Psoas muscle (tissue), 8 donors: ENCODE measurements around the gene METTL25B. TPM values are rescaled to one million over a fixed set of nuclear protein-coding genes. Genes with fewer than 3 reads are reported as not detected.
A peak's percentile ranks its signal among the peaks of the same experiment; 100 is the strongest.

Experiments
- ATAC-seq, 4 donors: fragments of 200-7000 bp; cut with Tn5 transposase; one replicate each; pipeline ENCODE4 v1.9.1; 2020; ENCODE audit warnings: moderate library complexity in 3 of 4, mild to moderate bottlenecking in 2 of 4
- DNase-seq, 2 donors: peaks; one replicate each; pipeline ENCODE4 v3.0.0-alpha.2; 2020
- H3K27ac ChIP-seq: fragments of 200-600 bp; one replicate; pipeline ENCODE4 v1.8.0; 2022
- H3K27me3 ChIP-seq, 3 donors: fragments of 200-600 bp in 1 of 3; one replicate each; pipeline versions ENCODE4 v1.6.1 to v1.8.0; 2013 to 2022; ENCODE audit warnings: low read length in 2 of 3, mild to moderate bottlenecking in 2 of 3, moderate library complexity in 1 of 3; ENCODE audit not compliant: insufficient read depth in 3 of 3
- H3K36me3 ChIP-seq, 2 donors: fragments of 200-600 bp in 1 of 2; one replicate each; pipeline versions ENCODE4 v1.6.1 to v1.8.0; 2013 to 2022; ENCODE audit warnings: low read depth in 1 of 2, mild to moderate bottlenecking in 1 of 2, moderate library complexity in 1 of 2; ENCODE audit not compliant: insufficient read depth in 1 of 2
- H3K4me1 ChIP-seq: fragments of 200-600 bp; one replicate; pipeline ENCODE4 v1.8.0; 2022
- H3K4me3 ChIP-seq: fragments of 200-600 bp; one replicate; pipeline ENCODE4 v1.8.0; 2022; ENCODE audit warnings: mild to moderate bottlenecking
- H3K9me3 ChIP-seq: fragments of 200-600 bp; one replicate; pipeline ENCODE4 v1.8.0; 2022
- WGBS, 3 donors: extraction: QIAGEN DNeasy Blood & Tissue Kit; methylation state at CpG; one replicate each; pipeline versions ENCODE4 v1.1.6 to v1.1.7; 2013; 5-methylcytosine and 5-hydroxymethylcytosine counted together
- intact Hi-C, 2 donors: fragments of 100-400 bp; cut with DNase I; formaldehyde crosslinking; loops; one replicate each; pipeline versions ENCODE4 v1.11.0 to v1.14.2; 2022
- polyA plus RNA-seq, 3 donors: library from polyadenylated mRNA; stranded (reverse); fragments of 200-250 nt; gene quantifications; one replicate each; pipeline ENCODE4 v1.2.3, GENCODE V29; 2013
- total RNA-seq, 4 donors: library from RNA; stranded (reverse); fragmentation: NEBNext Ultra II Directional in 2 of 4; extraction: Animal tissue kit (Norgen Biotek cat#: 25700) in 2 of 4; gene quantifications; one replicate each; pipeline versions ENCODE4 v1.2.1 to v1.2.4, GENCODE V29; 2021 to 2023
- TF ChIP-seq, protein P1 (sequence below): fragments of 200-600 bp; IDR thresholded peaks from one replicate; pipeline ENCODE4 v1.8.0; 2022; ENCODE audit warnings: antibody characterized with exemption
- donor health status: healthy with polysubstance abuse.
- donor health status: DM: no; HTN: no; CAD: no; lungs with moderate emphysema.
- donor health status: Bipolar disorder and iron deficiency.
- donor health status: healthy.
- donor health status: DM: yes; HTN: yes; CAD: no.
- donor health status: DM: no; HTN: no; CAD: no.
- donor health status: DM: no; HTN: no; CAD: no.
- donor health status: DM: yes; HTN: yes; CAD: no.

METTL25B gene
- total and polyA plus RNA-seq, 7 donors: 18.5 to 32.1 (median 27.0) TPM

DNA sequence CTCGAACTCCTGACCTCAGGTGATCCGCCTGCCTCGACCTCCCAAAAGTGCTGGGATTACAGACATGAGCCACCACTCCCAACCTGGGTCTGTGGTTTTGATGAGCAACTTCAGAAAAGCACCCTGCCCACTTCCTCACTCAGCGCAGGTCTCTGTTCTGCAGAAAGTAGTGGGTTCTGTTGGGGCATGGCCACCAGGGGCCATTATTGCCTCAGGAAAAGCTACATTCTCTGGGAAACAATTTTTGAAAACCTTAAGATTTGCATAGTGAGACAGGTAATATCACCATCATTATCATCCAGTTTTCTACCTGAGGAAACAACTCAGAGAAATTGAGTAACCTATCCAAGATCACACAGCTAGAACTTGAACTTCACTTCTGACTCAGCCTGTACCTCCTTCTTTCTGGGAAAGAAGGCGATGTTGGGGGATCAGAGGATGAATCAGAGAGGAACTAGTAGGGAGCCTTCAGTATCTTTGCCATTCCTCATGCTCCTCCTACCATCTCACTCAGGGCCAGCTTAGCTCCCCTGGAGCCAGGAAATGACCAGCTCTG is 44.0 kb upstream of the METTL25B start:
- ATAC-seq (no peak), DNase-seq (no peak)
- H3K27me3 ChIP-seq: peaks cover 0 to 7% (median 2%) of the 10 kb centered on the region in 3 donors
- TF ChIP-seq, protein P1, sequence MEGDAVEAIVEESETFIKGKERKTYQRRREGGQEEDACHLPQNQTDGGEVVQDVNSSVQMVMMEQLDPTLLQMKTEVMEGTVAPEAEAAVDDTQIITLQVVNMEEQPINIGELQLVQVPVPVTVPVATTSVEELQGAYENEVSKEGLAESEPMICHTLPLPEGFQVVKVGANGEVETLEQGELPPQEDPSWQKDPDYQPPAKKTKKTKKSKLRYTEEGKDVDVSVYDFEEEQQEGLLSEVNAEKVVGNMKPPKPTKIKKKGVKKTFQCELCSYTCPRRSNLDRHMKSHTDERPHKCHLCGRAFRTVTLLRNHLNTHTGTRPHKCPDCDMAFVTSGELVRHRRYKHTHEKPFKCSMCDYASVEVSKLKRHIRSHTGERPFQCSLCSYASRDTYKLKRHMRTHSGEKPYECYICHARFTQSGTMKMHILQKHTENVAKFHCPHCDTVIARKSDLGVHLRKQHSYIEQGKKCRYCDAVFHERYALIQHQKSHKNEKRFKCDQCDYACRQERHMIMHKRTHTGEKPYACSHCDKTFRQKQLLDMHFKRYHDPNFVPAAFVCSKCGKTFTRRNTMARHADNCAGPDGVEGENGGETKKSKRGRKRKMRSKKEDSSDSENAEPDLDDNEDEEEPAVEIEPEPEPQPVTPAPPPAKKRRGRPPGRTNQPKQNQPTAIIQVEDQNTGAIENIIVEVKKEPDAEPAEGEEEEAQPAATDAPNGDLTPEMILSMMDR: no peak
- 81 to 82% (median 82%) methylated on average over 5 of the region's 5 CpGs for WGBS, 3 donors
- H3K27ac ChIP-seq: no peak overlapping the region
- intact Hi-C loops: no loop called here
- no peaks in the 10 kb centered on the region for H3K9me3 ChIP-seq
- H3K4me1 ChIP-seq: peaks cover 3% of the 10 kb centered on the region
- no peak overlapping the region for H3K4me3 ChIP-seq
- no peaks in the 10 kb centered on the region for H3K36me3 ChIP-seq

- WGBS, 3 donors: 1% methylated on average over 23 of the region's 23 CpGs
- peaks cover 16% of the 10 kb centered on the region for H3K4me1 ChIP-seq
- H3K27ac ChIP-seq: peak overlapping the region; percentile 12
- peak; percentile 76 to 87 for DNase-seq
- intact Hi-C loops: loop anchor here in 1 of 2 donors (1.0 kb wide), 1 partner anchor 37 kb away; no protein-coding TSS in a partner anchor
- H3K27me3 ChIP-seq: peaks cover 0 to 34% (median 10%) of the 10 kb centered on the region in 3 donors
- peak; percentile 87 to 94 (median 90) for ATAC-seq
- TF ChIP-seq, protein P1: peak; percentile 93
- peak overlapping the region; percentile 48 for H3K4me3 ChIP-seq
- H3K36me3 ChIP-seq: no peaks in the 10 kb centered on the region
- no peaks in the 10 kb centered on the region for H3K9me3 ChIP-seq
These were observed 39.0 kb upstream of the METTL25B start for GRCh38 chr1:156689035-156689952.

- peaks cover 16% of the 10 kb centered on the region for H3K4me1 ChIP-seq
- DNase-seq (no peak), ATAC-seq (no peak)
- intact Hi-C loops: loop anchor here (1.0 to 10.0 kb wide), 3 partner anchors 35 to 195 kb away; no protein-coding TSS in a partner anchor
- H3K9me3 ChIP-seq: no peaks in the 10 kb centered on the region
- H3K27ac ChIP-seq: peak overlapping the region; percentile 12
- H3K36me3 ChIP-seq: no peaks in the 10 kb centered on the region
- H3K27me3 ChIP-seq: peaks cover 0 to 36% (median 10%) of the 10 kb centered on the region in 3 donors
- WGBS, 3 donors: 23 to 26% (median 25%) methylated on average over 10 of the region's 10 CpGs
- peak overlapping the region; percentile 48 for H3K4me3 ChIP-seq
- TF ChIP-seq, protein P1: no peak
These were observed 38.2 kb upstream of the METTL25B start for GRCh38 chr1:156689953-156690674.

- Histone ChIP-seq H3K9me3 (no peaks in the 10 kb centered on the region), H3K27ac (no peak overlapping the region), H3K27me3 (peaks cover 0 to 36% (median 10%) of the 10 kb centered on the region in 3 donors), H3K4me3 (no peak overlapping the region), H3K36me3 (no peaks in the 10 kb centered on the region), H3K4me1 (peaks cover 16% of the 10 kb centered on the region)
- intact Hi-C loops: loop anchor here in 1 of 2 donors (2.0 to 10.0 kb wide), 2 partner anchors 34 to 194 kb away; no protein-coding TSS in a partner anchor
- DNase-seq (no peak), ATAC-seq (no peak)
- 65 to 72% (median 67%) methylated on average over 8 of the region's 8 CpGs for WGBS, 3 donors
- TF ChIP-seq, protein P1: no peak
These were observed 37.6 kb upstream of the METTL25B start for GRCh38 chr1:156690675-156691036.
